KMS-11 (cell line): ENCODE data around the gene DDI2.

Experiments used
- H2AFZ ChIP-seq: fragments of 200-600 bp; sonication (generic); 2 replicates; pipeline ENCODE4 v1.6.1; 2016; ENCODE audit warnings: antibody characterized with exemption, mixed run types, low read depth
- H3K27ac ChIP-seq: fragments of 200-600 bp; sonication (generic); 2 replicates; pipeline ENCODE4 v1.6.1; 2016; ENCODE audit warnings: mild to moderate bottlenecking, mixed run types
- H3K27me3 ChIP-seq: fragments of 200-600 bp; sonication (generic); 2 replicates; pipeline ENCODE4 v1.6.1; 2017; ENCODE audit warnings: mild to moderate bottlenecking, low read depth, mixed run types, moderate library complexity; ENCODE audit not compliant: insufficient read depth
- H3K36me3 ChIP-seq: fragments of 200-600 bp; sonication (generic); 2 replicates; pipeline ENCODE4 v1.6.1; 2017; ENCODE audit warnings: mild to moderate bottlenecking, mixed run types; ENCODE audit not compliant: insufficient read depth
- H3K4me1 ChIP-seq: fragments of 200-600 bp; sonication (generic); 2 replicates; pipeline ENCODE4 v1.6.1; 2016; ENCODE audit warnings: mild to moderate bottlenecking, low read depth, mixed run types; ENCODE audit not compliant: poor library complexity, severe bottlenecking
- H3K4me2 ChIP-seq: fragments of 200-600 bp; sonication (generic); 2 replicates; pipeline ENCODE4 v1.7.0; 2016; ENCODE audit warnings: mild to moderate bottlenecking, mixed run types
- H3K4me3 ChIP-seq: fragments of 200-600 bp; sonication (generic); IDR thresholded peaks from 2 replicates; pipeline ENCODE4 v1.6.1; 2017; ENCODE audit warnings: low read depth, low read length, mixed read lengths; ENCODE audit not compliant: insufficient read depth
- H3K79me2 ChIP-seq: fragments of 200-600 bp; sonication (generic); 2 replicates; pipeline ENCODE4 v1.6.1; 2016; ENCODE audit warnings: low read depth, mixed run types; ENCODE audit not compliant: insufficient read depth
- H3K9ac ChIP-seq: fragments of 200-600 bp; sonication (generic); 2 replicates; pipeline ENCODE4 v1.6.1; 2016; ENCODE audit warnings: mild to moderate bottlenecking, mixed run types
- H4K20me1 ChIP-seq: fragments of 200-600 bp; sonication (generic); 2 replicates; pipeline ENCODE4 v1.6.1; 2016; ENCODE audit warnings: mild to moderate bottlenecking, mixed run types; ENCODE audit not compliant: insufficient read depth
- CTCF ChIP-seq: fragments of 200-600 bp; sonication (generic); conservative IDR thresholded peaks from 2 replicates; pipeline ENCODE4 v1.6.1; 2017; ENCODE audit warnings: low read depth, mild to moderate bottlenecking, antibody characterized with exemption, low read length, moderate library complexity, mixed read lengths

DDI2 gene

GRCh38 chr1:15676010-15676409 lies 58.8 kb downstream of the DDI2 start:
- no peak overlapping the region for H2AFZ ChIP-seq
- no peaks in the 10 kb centered on the region for H3K27me3 ChIP-seq
- no peak overlapping the region for H3K4me2 ChIP-seq
- no peak for TF ChIP-seq CTCF
- H3K4me1 ChIP-seq: peaks cover 9% of the 10 kb centered on the region
- H3K9ac ChIP-seq: no peak overlapping the region
- no peaks in the 10 kb centered on the region for H3K36me3 ChIP-seq
- H3K79me2 ChIP-seq: no peaks in the 10 kb centered on the region
- no peaks in the 10 kb centered on the region for H4K20me1 ChIP-seq
- H3K27ac ChIP-seq: no peak overlapping the region
- no peak overlapping the region for H3K4me3 ChIP-seq

DNA sequence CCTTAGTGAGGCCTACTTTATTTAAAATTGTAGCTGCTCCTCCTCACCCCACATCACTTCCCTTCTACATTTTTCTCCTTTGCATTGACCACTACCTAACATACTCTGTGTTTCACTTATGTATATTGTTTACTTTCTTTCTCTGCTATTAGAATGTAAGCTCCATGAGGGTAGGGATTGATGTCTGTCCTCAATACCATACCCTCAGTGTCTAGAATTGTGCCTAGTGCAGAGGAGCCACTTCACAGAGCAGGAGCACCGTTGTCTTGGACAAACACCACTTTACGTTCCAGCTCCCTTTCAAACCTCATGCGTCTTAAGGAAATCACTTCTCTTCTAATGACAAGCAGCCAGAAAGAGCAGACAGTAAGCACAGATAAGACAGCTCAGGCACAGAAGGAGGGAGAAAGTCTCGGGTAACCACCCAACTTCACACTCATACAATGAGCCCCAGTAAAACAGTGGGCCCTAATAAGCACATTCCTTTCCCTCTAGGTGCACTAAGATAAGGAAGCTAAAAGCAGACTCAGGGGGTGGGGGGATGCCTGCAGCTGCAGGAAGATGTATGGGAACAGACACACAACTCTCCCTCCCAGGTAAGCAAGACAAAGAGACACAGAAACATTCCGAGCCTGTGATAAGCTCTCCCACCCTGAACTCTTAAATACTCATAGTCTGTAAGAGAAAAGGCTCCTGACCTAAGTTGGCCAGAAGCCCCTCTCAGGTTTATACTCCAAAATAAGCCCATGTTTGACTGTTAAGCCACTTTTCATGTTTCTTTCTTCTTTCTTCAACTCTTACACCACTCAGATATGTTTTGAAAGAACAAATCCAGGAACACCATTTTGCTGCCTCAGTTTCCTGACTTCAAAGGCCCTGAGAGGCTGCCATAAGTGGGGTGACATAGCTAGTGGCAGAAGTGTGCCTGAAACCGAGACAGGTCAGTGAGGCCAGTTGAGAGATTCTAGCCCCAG lies 59.7 kb downstream of the DDI2 start:
- Histone ChIP-seq H4K20me1 (no peaks in the 10 kb centered on the region), H3K4me2 (no peak overlapping the region), H3K36me3 (no peaks in the 10 kb centered on the region), H3K79me2 (no peaks in the 10 kb centered on the region), H3K9ac (no peak overlapping the region), H3K4me1 (peaks cover 9% of the 10 kb centered on the region), H3K4me3 (no peak overlapping the region), H3K27ac (no peak overlapping the region; the same call in 1 of the 2 replicates), H2AFZ (no peak overlapping the region), H3K27me3 (no peaks in the 10 kb centered on the region)
- no peak for TF ChIP-seq CTCF

- H3K4me2 ChIP-seq: no peak overlapping the region
- H3K4me1 ChIP-seq: peaks cover 11% of the 10 kb centered on the region
- H3K79me2 ChIP-seq: no peaks in the 10 kb centered on the region
- H3K27ac ChIP-seq: no peak overlapping the region
- H3K27me3 ChIP-seq: no peaks in the 10 kb centered on the region
- H2AFZ ChIP-seq: no peak overlapping the region
- no peak overlapping the region for H3K9ac ChIP-seq
- no peaks in the 10 kb centered on the region for H4K20me1 ChIP-seq
- H3K4me3 ChIP-seq: no peak overlapping the region
- TF ChIP-seq CTCF: no peak
- no peaks in the 10 kb centered on the region for H3K36me3 ChIP-seq
Observed at GRCh38 chr1:15678578-15678977, 61.3 kb downstream of the DDI2 start.

DNA sequence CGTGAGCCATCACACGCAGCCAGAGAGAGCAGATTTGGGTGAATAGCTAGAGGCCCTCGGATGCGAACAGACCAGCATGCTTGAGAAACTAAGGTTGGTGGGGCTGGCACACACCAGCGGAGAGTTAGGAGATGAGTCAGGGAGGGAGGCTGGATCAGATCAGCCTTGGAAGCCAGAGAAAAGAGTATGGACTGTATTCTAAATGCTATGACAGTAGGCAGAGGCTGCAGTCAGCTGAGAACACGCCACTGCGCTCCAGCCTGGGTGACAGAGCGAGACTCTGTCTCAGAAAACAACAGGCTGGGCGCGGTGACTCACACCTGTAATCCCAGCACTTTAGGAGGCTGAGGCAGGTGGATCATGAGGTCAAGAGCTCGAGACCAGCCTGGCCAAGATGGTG lies 62.9 kb downstream of the DDI2 start:
- Histone ChIP-seq H3K9ac (no peak overlapping the region), H3K27me3 (no peaks in the 10 kb centered on the region), H3K4me2 (no peak overlapping the region), H4K20me1 (no peaks in the 10 kb centered on the region), H3K4me3 (no peak overlapping the region), H3K36me3 (no peaks in the 10 kb centered on the region), H3K4me1 (peaks cover 14% of the 10 kb centered on the region), H3K27ac (no peak overlapping the region), H3K79me2 (peaks cover 6% of the 10 kb centered on the region), H2AFZ (no peak overlapping the region)
- TF ChIP-seq CTCF: no peak
